ENCODE data around the gene CHSY1. TPM values are rescaled to one million over a fixed set of nuclear protein-coding genes. Genes with fewer than 3 reads are reported as not detected.

The CHSY1 gene
- total and polyA plus RNA-seq, 10 donors, result 6.8 to 99.5 (median 52.8) TPM

DNA sequence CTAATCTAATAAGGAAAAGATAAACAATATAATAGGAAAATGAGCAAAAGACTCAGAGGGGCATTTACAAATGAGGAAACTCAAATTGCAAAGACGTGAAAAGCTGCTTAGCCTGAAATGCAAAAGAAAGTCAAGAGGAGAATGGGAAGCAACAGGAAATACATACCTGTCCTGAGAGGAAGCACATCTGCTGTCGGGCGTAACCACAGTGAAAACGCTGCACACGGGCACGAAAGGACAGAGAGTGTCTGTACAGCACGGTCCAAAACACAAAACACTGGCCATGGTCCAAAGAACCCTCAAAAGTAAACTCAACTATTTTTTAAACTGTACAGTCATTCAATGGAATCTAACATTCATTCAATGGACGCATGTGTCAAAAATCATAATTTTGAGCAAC lies 100.6 kb downstream of the CHSY1 start:
- Histone ChIP-seq H3K36me3 (no peaks in the 10 kb centered on the region), H3K27me3 (replicated peaks in 1 of 7) (no peaks in the 10 kb centered on the region), H3K4me3 (no peak overlapping the region), H3K9me3 (no peaks in the 10 kb centered on the region), H3K4me1 (peaks cover 4 to 48% (median 28%) of the 10 kb centered on the region in 6 donors), H3K27ac (peak overlapping the region in 1 of 8 donors; percentile 80)
- DNase-seq, result peak; percentile 68
- TF ChIP-seq, protein P1, sequence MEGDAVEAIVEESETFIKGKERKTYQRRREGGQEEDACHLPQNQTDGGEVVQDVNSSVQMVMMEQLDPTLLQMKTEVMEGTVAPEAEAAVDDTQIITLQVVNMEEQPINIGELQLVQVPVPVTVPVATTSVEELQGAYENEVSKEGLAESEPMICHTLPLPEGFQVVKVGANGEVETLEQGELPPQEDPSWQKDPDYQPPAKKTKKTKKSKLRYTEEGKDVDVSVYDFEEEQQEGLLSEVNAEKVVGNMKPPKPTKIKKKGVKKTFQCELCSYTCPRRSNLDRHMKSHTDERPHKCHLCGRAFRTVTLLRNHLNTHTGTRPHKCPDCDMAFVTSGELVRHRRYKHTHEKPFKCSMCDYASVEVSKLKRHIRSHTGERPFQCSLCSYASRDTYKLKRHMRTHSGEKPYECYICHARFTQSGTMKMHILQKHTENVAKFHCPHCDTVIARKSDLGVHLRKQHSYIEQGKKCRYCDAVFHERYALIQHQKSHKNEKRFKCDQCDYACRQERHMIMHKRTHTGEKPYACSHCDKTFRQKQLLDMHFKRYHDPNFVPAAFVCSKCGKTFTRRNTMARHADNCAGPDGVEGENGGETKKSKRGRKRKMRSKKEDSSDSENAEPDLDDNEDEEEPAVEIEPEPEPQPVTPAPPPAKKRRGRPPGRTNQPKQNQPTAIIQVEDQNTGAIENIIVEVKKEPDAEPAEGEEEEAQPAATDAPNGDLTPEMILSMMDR (IDR thresholded peaks at IDR 0.05 in 8 of 11, conservative IDR thresholded peaks at IDR 0.05 in 3 of 11), result no peak
- no peak for TF ChIP-seq POLR2A (IDR thresholded peaks at IDR 0.05)
- TF ChIP-seq POLR2AphosphoS5 (IDR thresholded peaks at IDR 0.05), result no peak
- intact Hi-C loops (cut with DNase I; ENCODE audit: low total_unique reads), result no loop called here
- WGBS, 5 donors, result 26 to 48% (median 32%) methylated on average over 8 of the region's 8 CpGs

DNA sequence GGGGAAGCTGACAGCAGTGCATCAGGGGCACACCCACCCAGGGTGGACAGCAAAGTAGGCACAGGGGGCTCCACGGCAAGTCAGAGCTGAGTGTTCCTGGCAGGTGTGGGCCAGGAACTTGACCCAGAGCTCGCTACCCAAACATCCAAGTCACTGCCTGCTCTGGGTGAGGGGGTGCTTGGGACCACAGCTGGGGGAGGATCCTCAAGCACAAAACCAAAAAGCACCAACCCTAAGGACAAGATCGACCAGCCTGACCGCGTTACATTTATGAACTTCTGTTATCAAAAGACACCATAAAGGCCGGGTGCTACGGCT lies 101.2 kb downstream of the CHSY1 start:
- H3K27ac ChIP-seq, result peak overlapping the region in 3 of 8 donors; percentile 16 to 80 (median 70)

DNA sequence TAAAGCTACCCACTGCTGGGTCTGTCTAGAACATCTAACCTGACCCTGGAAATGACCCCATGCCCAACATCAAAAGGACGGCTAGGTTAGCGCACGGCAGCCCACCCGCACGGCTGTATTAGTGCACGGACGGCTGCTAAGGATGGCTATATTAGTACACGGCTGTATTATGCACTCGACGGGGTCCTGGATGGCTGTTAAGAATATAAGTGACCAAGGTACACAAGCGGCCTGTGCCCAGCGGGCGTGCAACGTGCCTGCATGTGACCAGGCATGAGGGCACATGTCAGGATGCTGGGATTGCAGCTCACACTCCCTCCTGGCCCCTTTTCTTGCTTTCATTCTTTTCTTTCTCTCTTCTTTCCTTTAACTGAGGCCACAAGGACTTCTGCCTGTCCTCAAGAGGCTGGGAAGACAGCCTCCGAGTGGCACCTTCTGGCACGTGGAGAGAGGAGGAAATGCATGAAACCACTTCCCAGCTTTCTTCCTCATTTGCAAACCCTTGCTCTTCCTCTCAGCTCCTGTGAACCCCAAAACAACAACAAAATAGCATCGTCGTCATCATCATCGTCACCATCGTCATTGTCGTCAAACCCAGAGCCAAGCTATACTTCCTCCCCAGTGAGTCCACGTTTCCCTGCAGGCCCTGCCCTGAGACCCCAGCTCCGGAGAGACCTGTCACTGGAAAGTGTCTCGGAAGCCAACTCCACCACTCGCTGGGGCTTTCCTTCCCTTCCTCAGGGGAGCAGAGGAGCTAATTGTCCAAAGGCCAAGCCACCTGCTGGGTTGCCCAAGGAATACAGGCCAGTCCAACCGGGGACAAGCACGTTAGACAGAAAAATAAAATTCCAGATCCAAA lies 101.8 kb downstream of the CHSY1 start:
- TF ChIP-seq POLR2AphosphoS5 (IDR thresholded peaks at IDR 0.05) (peak in 2 of 3 donors; percentile 7 to 30), POLR2A (IDR thresholded peaks at IDR 0.05) (no peak)
- TF ChIP-seq, protein P1 (IDR thresholded peaks at IDR 0.05 in 8 of 11, conservative IDR thresholded peaks at IDR 0.05 in 3 of 11), result peak in 1 of 11 experiments; percentile 13
- intact Hi-C loops (cut with DNase I; ENCODE audit: low total_unique reads), result no loop called here
- Histone ChIP-seq H3K27ac (peak overlapping the region in 6 of 8 donors; percentile 10 to 80 (median 28)), H3K27me3 (replicated peaks in 1 of 7) (no peaks in the 10 kb centered on the region), H3K4me3 (peak overlapping the region in 1 of 8 donors; percentile 41), H3K4me1 (peaks cover 4 to 48% (median 28%) of the 10 kb centered on the region in 6 donors), H3K36me3 (no peaks in the 10 kb centered on the region), H3K9me3 (no peaks in the 10 kb centered on the region)
- DNase-seq, result peak; percentile 80
- WGBS, 5 donors, result 79 to 90% (median 82%) methylated on average over 27 of the region's 27 CpGs

More for the DNA sequence above, 101.2 kb downstream of the CHSY1 start:
- Histone ChIP-seq H3K4me3 (peak overlapping the region in 1 of 8 donors; percentile 41), H3K4me1 (peaks cover 4 to 48% (median 28%) of the 10 kb centered on the region in 6 donors), H3K27me3 (replicated peaks in 1 of 7) (no peaks in the 10 kb centered on the region), H3K36me3 (no peaks in the 10 kb centered on the region), H3K9me3 (no peaks in the 10 kb centered on the region)
- WGBS, 5 donors, result 91 to 95% (median 94%) methylated on average over 6 to 7 of the region's 7 CpGs
- TF ChIP-seq, protein P1 (IDR thresholded peaks at IDR 0.05 in 8 of 11, conservative IDR thresholded peaks at IDR 0.05 in 3 of 11), result no peak
- TF ChIP-seq POLR2A (IDR thresholded peaks at IDR 0.05), result no peak
- peak in 1 of 3 donors; percentile 8 for TF ChIP-seq POLR2AphosphoS5 (IDR thresholded peaks at IDR 0.05)
- intact Hi-C loops (cut with DNase I; ENCODE audit: low total_unique reads), result no loop called here
- peak; percentile 59 for DNase-seq
